Tibial artery (tissue), 4 donors: Measurements from ENCODE around the gene LOXHD1.

Experiments
- DNase-seq, 2 donors: peaks; one replicate each; pipeline ENCODE4 v3.0.0-alpha.2; 2019
- H3K27ac ChIP-seq, 2 donors: fragments of 200-600 bp; sonication (generic) in 1 of 2; 1 replicate in 1 of 2; 2 replicates in 1 of 2; pipeline ENCODE4 v1.5.1; 2018 to 2019; ENCODE audit warnings: mild to moderate bottlenecking in 1 of 2
- H3K27me3 ChIP-seq, 2 donors: fragments of 200-600 bp; sonication (generic) in 1 of 2; one replicate each; pipeline versions ENCODE4 v1.5.1 to v1.6.0; 2016 to 2019
- H3K36me3 ChIP-seq, 3 donors: fragments of 200-600 bp; sonication (generic) in 2 of 3; one replicate each; pipeline ENCODE4 v1.5.1; 2016 to 2019; ENCODE audit warnings: mild to moderate bottlenecking in 2 of 3
- H3K4me1 ChIP-seq, 4 donors: fragments of 200-600 bp; sonication (generic) in 2 of 4; 1 replicate in 3 of 4; 2 replicates in 1 of 4; pipeline ENCODE4 v1.5.1; 2016 to 2019
- H3K4me3 ChIP-seq, 2 donors: fragments of 200-600 bp; sonication (generic) in 1 of 2; 1 replicate in 1 of 2; 2 replicates in 1 of 2; pipeline ENCODE4 v1.5.1; 2018 to 2019; ENCODE audit warnings: mild to moderate bottlenecking in 2 of 2
- H3K9me3 ChIP-seq, 3 donors: fragments of 200-600 bp; sonication (generic) in 1 of 3; one replicate each; pipeline ENCODE4 v1.5.1; 2016 to 2019
- CTCF ChIP-seq, 2 experiments: fragments of 200-600 bp in 1 of 2; fragments of 450-650 bp in 1 of 2; IDR thresholded peaks; one replicate each; pipeline ENCODE4 v1.5.1; 2017 to 2019; ENCODE audit warnings: antibody characterized with exemption in 2 of 2, mild to moderate bottlenecking in 1 of 2, moderate library complexity in 1 of 2
- intact Hi-C: fragments of 100-400 bp; cut with DNase I; formaldehyde crosslinking; loops from one replicate; pipeline ENCODE4 v1.15.0; 2023; ENCODE audit warnings: low total_unique reads

Gene LOXHD1

DNA sequence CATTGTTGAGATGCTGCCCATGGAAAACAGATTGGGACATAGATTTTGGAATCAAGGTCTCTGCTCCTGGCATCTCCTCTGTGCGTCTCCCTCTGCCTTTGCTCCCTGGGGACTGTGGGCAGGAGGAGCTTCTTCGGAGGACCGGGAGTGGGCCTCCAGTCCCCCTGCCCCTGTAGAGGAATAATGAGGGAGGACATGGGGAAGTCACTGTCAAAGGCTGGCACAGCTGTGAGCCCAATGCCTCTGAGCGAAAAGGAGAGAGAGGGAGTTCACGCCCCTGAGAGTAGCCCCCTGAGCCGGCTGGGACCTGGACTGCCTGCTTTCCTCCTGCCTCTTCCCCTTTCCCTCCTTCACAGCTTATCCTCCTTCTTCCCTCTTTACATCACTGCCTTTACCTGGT is 195.0 kb downstream of the LOXHD1 start:
- Histone ChIP-seq H3K4me1 (peaks cover 0 to 18% (median 5%) of the 10 kb centered on the region in 4 donors), H3K9me3 (no peaks in the 10 kb centered on the region), H3K27ac (no peak overlapping the region), H3K4me3 (no peak overlapping the region), H3K36me3 (no peaks in the 10 kb centered on the region), H3K27me3 (no peaks in the 10 kb centered on the region)
- DNase-seq, result no peak
- TF ChIP-seq CTCF (IDR thresholded peaks at IDR 0.05), result no peak
- intact Hi-C loops, result no loop called here

DNA sequence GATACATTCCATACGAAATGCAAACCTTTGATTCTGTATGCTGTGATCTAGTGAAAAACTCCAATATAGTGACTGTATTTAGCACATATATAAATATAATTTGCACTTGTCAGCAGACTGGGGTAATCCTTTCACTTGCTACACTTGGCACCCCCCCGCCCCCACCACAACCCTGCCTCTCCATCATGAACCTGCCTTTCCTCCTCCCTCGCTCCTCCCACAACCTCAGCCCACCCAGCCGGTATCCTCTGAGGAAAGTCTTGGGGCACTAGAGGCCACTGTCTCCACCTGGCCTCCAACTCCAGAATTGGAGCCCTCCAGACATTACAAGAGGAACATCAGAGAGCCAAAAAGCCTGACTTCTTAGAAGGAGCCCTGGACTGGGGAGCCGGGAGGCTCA is 196.3 kb downstream of the LOXHD1 start:
- intact Hi-C loops, result no loop called here
- H3K9me3 ChIP-seq, result no peaks in the 10 kb centered on the region
- no peaks in the 10 kb centered on the region for H3K27me3 ChIP-seq
- no peak overlapping the region for H3K4me3 ChIP-seq
- H3K36me3 ChIP-seq, result no peaks in the 10 kb centered on the region
- no peak for TF ChIP-seq CTCF (IDR thresholded peaks at IDR 0.05)
- peaks cover 0 to 6% (median 0%) of the 10 kb centered on the region in 4 donors for H3K4me1 ChIP-seq
- H3K27ac ChIP-seq, result no peak overlapping the region
- DNase-seq, result no peak

GRCh38 chr18:46459789-46460455 is 197.1 kb downstream of the LOXHD1 start:
- Histone ChIP-seq H3K27ac (no peak overlapping the region), H3K36me3 (no peaks in the 10 kb centered on the region), H3K4me1 (no peaks in the 10 kb centered on the region), H3K4me3 (no peak overlapping the region), H3K9me3 (no peaks in the 10 kb centered on the region), H3K27me3 (no peaks in the 10 kb centered on the region)
- no peak for DNase-seq
- intact Hi-C loops, result no loop called here
- no peak for TF ChIP-seq CTCF (IDR thresholded peaks at IDR 0.05)

DNA sequence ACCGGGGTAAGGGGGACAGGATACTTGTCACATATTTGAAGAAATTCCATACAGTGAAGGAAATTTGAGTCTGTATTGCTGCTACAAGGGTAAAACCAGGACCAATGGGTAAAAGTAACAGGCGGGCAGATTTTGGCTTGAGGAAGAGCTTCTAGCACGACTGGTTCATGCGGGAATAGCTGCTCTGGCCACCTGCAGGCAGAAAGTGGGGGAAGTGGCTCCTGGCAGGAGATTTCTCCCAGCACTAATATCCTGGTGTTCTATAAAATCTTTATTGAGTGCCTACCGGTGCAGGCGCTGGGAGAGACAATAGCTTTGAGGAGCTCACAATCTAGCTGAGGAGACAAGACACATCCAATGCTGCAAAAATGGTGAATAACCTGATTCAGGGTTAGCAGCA is 198.5 kb downstream of the LOXHD1 start:
- H3K9me3 ChIP-seq, result no peaks in the 10 kb centered on the region
- no peak for TF ChIP-seq CTCF (IDR thresholded peaks at IDR 0.05)
- intact Hi-C loops, result no loop called here

DNA sequence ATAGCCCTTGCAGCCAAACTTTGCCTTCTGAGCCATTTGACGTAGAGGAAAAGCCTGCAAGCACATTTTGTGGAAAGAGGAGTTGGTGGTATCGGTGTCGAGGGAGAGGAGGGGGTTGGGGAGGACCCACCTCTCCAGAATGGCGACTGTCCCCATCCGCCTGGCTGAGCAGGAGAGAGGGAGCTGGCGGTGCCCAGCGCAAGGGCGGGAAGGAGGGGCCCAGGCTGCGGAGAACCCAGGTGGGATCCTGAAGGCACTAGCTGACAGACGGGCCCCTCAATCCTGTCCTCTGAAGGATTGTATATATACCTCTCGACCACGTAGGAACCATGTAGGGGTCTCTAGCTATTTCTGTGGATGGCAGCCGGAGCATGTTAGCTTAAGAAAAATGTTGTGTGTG is 200.3 kb downstream of the LOXHD1 start:
- intact Hi-C loops, result no loop called here
- Histone ChIP-seq H3K4me3 (no peak overlapping the region), H3K36me3 (no peaks in the 10 kb centered on the region), H3K27ac (no peak overlapping the region), H3K4me1 (no peaks in the 10 kb centered on the region), H3K27me3 (no peaks in the 10 kb centered on the region), H3K9me3 (peaks cover 0 to 1% (median 0%) of the 10 kb centered on the region in 3 donors)
- no peak for TF ChIP-seq CTCF (IDR thresholded peaks at IDR 0.05)
- DNase-seq, result no peak

More for the DNA sequence above, 198.5 kb downstream of the LOXHD1 start:
- no peaks in the 10 kb centered on the region for H3K27me3 ChIP-seq
- no peak for DNase-seq
- H3K4me1 ChIP-seq, result no peaks in the 10 kb centered on the region
- no peak overlapping the region for H3K27ac ChIP-seq
- no peak overlapping the region for H3K4me3 ChIP-seq
- H3K36me3 ChIP-seq, result no peaks in the 10 kb centered on the region

DNA sequence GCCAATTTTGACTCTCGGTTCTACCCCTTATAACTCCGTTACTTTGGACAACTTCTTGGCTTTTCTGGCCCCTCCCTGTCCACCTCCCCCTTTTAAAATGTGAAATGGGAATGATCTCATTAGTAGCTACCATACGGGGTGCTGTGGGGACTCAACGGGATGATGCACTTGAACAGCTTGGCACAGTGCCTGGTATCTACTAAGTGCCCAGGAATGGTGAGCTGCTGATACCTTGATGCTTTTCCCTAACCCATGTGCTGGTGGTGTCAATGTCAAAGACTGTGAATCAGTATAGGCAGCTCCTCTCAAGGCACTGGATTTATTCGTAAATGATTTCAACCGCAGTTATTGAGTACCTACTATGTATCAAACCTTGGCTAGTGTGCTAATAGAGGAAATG is 204.2 kb downstream of the LOXHD1 start:
- Histone ChIP-seq H3K27ac (no peak overlapping the region), H3K4me1 (no peaks in the 10 kb centered on the region), H3K36me3 (no peaks in the 10 kb centered on the region), H3K27me3 (no peaks in the 10 kb centered on the region), H3K9me3 (peaks cover 0 to 10% (median 10%) of the 10 kb centered on the region in 3 donors), H3K4me3 (no peak overlapping the region)
- TF ChIP-seq CTCF (IDR thresholded peaks at IDR 0.05), result no peak
- intact Hi-C loops, result no loop called here
- no peak for DNase-seq
